CD14-positive monocyte (primary cell): Measurements from ENCODE around the gene ZBTB43. TPM values are rescaled to one million over a fixed set of nuclear protein-coding genes. Genes with fewer than 3 reads are reported as not detected.
A peak's percentile ranks its signal among the peaks of the same experiment; 100 is the strongest.
"Not testable (repeated sequence)": the region's sequence is repeated elsewhere in the genome, so short reads cannot be mapped to it uniquely, and the experiment has no call there.

Experiments
- DNase-seq, 3 donors: peaks; one replicate each; pipeline ENCODE4 v3.0.0-alpha.2; 2011 to 2022
- H2AFZ ChIP-seq: 2 replicates; pipeline ENCODE4 v1.6.0; 2012; ENCODE audit warnings: mild to moderate bottlenecking, low read depth, low read length, inconsistent platforms; ENCODE audit not compliant: insufficient read depth, poor library complexity, severe bottlenecking
- H3K27ac ChIP-seq, 2 donors: 1 replicate in 1 of 2; 2 replicates in 1 of 2; pipeline ENCODE4 v1.5.1; 2012 to 2013; ENCODE audit warnings: low read length in 2 of 2, control low read depth in 1 of 2, inconsistent platforms in 1 of 2, low read depth in 1 of 2, mild to moderate bottlenecking in 1 of 2
- H3K27me3 ChIP-seq, 2 donors: one replicate each; pipeline versions ENCODE4 v1.6.0 to v1.6.1; 2011 to 2013; ENCODE audit warnings: low read length in 2 of 2; ENCODE audit not compliant: control insufficient read depth in 2 of 2, insufficient read depth in 2 of 2
- H3K36me3 ChIP-seq, 2 donors: replicated peaks in 1 of 2; 1 replicate in 1 of 2; 2 replicates in 1 of 2; pipeline versions ENCODE4 v1.5.1 to v1.6.1; 2012 to 2013; ENCODE audit warnings: low read length in 2 of 2, control low read depth in 1 of 2, inconsistent platforms in 1 of 2, mild to moderate bottlenecking in 1 of 2; ENCODE audit not compliant: insufficient read depth in 2 of 2, control insufficient read depth in 1 of 2
- H3K4me1 ChIP-seq, 2 donors: 1 replicate in 1 of 2; 2 replicates in 1 of 2; pipeline versions ENCODE4 v1.5.1 to v1.6.1; 2012 to 2013; ENCODE audit warnings: low read length in 2 of 2, control low read depth in 1 of 2, inconsistent platforms in 1 of 2, mild to moderate bottlenecking in 1 of 2, moderate library complexity in 1 of 2; ENCODE audit not compliant: insufficient read depth in 2 of 2, control insufficient read depth in 1 of 2
- H3K4me2 ChIP-seq: replicated peaks from 2 replicates; pipeline ENCODE3; 2012; ENCODE audit warnings: low read length, moderate library complexity, mild to moderate bottlenecking; ENCODE audit not compliant: poor library complexity, severe bottlenecking; ENCODE audit errors: extremely low read depth
- H3K4me3 ChIP-seq, 3 experiments: fragments of 200-600 bp in 1 of 3; sonication (generic) in 1 of 3; replicated peaks in 1 of 3; 1 replicate in 2 of 3; 2 replicates in 1 of 3; pipeline ENCODE4 v1.5.1; 2011 to 2013; ENCODE audit warnings: low read length in 3 of 3, mild to moderate bottlenecking in 3 of 3, control low read depth in 2 of 3, low read depth in 2 of 3, inconsistent platforms in 1 of 3, moderate library complexity in 1 of 3
- H3K79me2 ChIP-seq: 2 replicates; pipeline ENCODE4 v1.6.0; 2012; ENCODE audit warnings: mild to moderate bottlenecking, control low read depth, inconsistent platforms, low read length, moderate library complexity; ENCODE audit not compliant: insufficient read depth
- H3K9ac ChIP-seq: 2 replicates; pipeline ENCODE4 v1.6.0; 2017; ENCODE audit warnings: low read length, mild to moderate bottlenecking; ENCODE audit not compliant: insufficient read depth, poor library complexity, severe bottlenecking
- H3K9me3 ChIP-seq, 2 donors: replicated peaks in 1 of 2; 1 replicate in 1 of 2; 2 replicates in 1 of 2; pipeline versions ENCODE4 v1.5.1 to v1.6.1; 2012 to 2013; ENCODE audit warnings: low read length in 2 of 2, control low read depth in 1 of 2; ENCODE audit not compliant: control insufficient read depth in 1 of 2, insufficient read depth in 1 of 2
- H4K20me1 ChIP-seq: 2 replicates; pipeline ENCODE4 v1.6.0; 2012; ENCODE audit warnings: mild to moderate bottlenecking, low read length, control low read depth, moderate library complexity; ENCODE audit not compliant: insufficient read depth
- H3K27ac Mint-ChIP-seq, 7 donors: one replicate each; pipeline ENCODE4 v1.8.0; 2020; ENCODE audit warnings: mild to moderate bottlenecking in 7 of 7, mixed read lengths in 7 of 7, moderate library complexity in 6 of 7, inconsistent platforms in 2 of 7
- H3K27me3 Mint-ChIP-seq, 3 donors: one replicate each; pipeline ENCODE4 v1.8.0; 2021 to 2022; ENCODE audit warnings: low read depth in 3 of 3, mild to moderate bottlenecking in 3 of 3, mixed read lengths in 3 of 3, moderate library complexity in 3 of 3, inconsistent platforms in 1 of 3
- H3K36me3 Mint-ChIP-seq, 2 donors: one replicate each; pipeline ENCODE4 v1.8.0; 2020; ENCODE audit warnings: mixed read lengths in 2 of 2, inconsistent platforms in 1 of 2, mild to moderate bottlenecking in 1 of 2
- H3K4me1 Mint-ChIP-seq: one replicate; pipeline ENCODE4 v1.8.0; 2020; ENCODE audit warnings: mild to moderate bottlenecking, mixed read lengths
- H3K4me3 Mint-ChIP-seq, 2 donors: one replicate each; pipeline ENCODE4 v1.8.0; 2020; ENCODE audit warnings: mild to moderate bottlenecking in 2 of 2, mixed read lengths in 2 of 2, moderate library complexity in 1 of 2
- H3K9me3 Mint-ChIP-seq, 7 donors: one replicate each; pipeline ENCODE4 v1.8.0; 2020 to 2022; ENCODE audit warnings: mixed read lengths in 7 of 7, mild to moderate bottlenecking in 6 of 7, moderate library complexity in 6 of 7, inconsistent platforms in 2 of 7
- WGBS: methylation state at CpG from one replicate; pipeline ENCODE4 v1.1.5; 2013; ENCODE audit warnings: missing lambda C conversion rate; ENCODE audit not compliant: insufficient coverage; 5-methylcytosine and 5-hydroxymethylcytosine counted together
- intact Hi-C, 2 donors: fragments of 100-400 bp; cut with micrococcal nuclease; formaldehyde crosslinking; loops; one replicate each; pipeline versions ENCODE4 v1.15.0 to v1.15.1; 2023
- polyA plus RNA-seq, 3 donors: library from polyadenylated mRNA; depleted of rRNA in 1 of 3; unstranded in 2 of 3; stranded (reverse) in 1 of 3; fragments of 300-500 nt in 2 of 3; fragments of >200 nt in 1 of 3; fragmentation: Illumina TruSeq in 2 of 3; gene quantifications; 1 replicate in 2 of 3; 2 replicates in 1 of 3; pipeline ENCODE4 v1.2.3, GENCODE V29; 2012 to 2021
- TF ChIP-seq, protein P1 (sequence below): fragments of 200-600 bp; IDR thresholded peaks from one replicate; pipeline ENCODE4 v1.8.0; 2022; ENCODE audit warnings: antibody characterized with exemption, mild to moderate bottlenecking

ZBTB43 gene
- polyA plus RNA-seq, 3 donors, result 6.1 to 15.9 (median 6.8) TPM

GRCh38 chr9:126806336-126806735 lies 1.5 kb downstream of the ZBTB43 start:
- no peaks in the 10 kb centered on the region for H3K27me3 ChIP-seq
- Mint-ChIP-seq H3K4me3 (peak overlapping the region; percentile 98 to 99), H3K27me3 (peaks cover 1 to 5% (median 2%) of the 10 kb centered on the region in 3 donors), H3K36me3 (peaks cover 28 to 31% of the 10 kb centered on the region in 2 donors), H3K9me3 (peaks cover 0 to 6% (median 0%) of the 10 kb centered on the region in 7 donors), H3K4me1 (peaks cover 37% of the 10 kb centered on the region), H3K27ac (peak overlapping the region; percentile 99 to 100 (median 100))
- DNase-seq, result peak; percentile 46 to 72 (median 72)
- TF ChIP-seq, protein P1, sequence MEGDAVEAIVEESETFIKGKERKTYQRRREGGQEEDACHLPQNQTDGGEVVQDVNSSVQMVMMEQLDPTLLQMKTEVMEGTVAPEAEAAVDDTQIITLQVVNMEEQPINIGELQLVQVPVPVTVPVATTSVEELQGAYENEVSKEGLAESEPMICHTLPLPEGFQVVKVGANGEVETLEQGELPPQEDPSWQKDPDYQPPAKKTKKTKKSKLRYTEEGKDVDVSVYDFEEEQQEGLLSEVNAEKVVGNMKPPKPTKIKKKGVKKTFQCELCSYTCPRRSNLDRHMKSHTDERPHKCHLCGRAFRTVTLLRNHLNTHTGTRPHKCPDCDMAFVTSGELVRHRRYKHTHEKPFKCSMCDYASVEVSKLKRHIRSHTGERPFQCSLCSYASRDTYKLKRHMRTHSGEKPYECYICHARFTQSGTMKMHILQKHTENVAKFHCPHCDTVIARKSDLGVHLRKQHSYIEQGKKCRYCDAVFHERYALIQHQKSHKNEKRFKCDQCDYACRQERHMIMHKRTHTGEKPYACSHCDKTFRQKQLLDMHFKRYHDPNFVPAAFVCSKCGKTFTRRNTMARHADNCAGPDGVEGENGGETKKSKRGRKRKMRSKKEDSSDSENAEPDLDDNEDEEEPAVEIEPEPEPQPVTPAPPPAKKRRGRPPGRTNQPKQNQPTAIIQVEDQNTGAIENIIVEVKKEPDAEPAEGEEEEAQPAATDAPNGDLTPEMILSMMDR, result no peak
- peak overlapping the region in 2 of 3 experiments; percentile 84 to 89 for H3K4me3 ChIP-seq
- H3K9ac ChIP-seq, result peak overlapping the region; percentile 100
- H4K20me1 ChIP-seq, result peaks cover 52% of the 10 kb centered on the region
- H3K79me2 ChIP-seq, result peaks cover 66% of the 10 kb centered on the region
- no peaks in the 10 kb centered on the region for H3K9me3 ChIP-seq
- peak overlapping the region; percentile 80 for H3K4me2 ChIP-seq
- H3K4me1 ChIP-seq, result peaks cover 23 to 41% of the 10 kb centered on the region in 2 donors
- no CpG with 5 or more reads among the region's 2 CpGs for WGBS
- intact Hi-C loops, result loop anchor here in 1 of 2 donors (5.0 kb wide), 1 partner anchor 56 kb away; the partner anchor contains the start of gene ZBTB34
- H2AFZ ChIP-seq, result no peak overlapping the region
- H3K36me3 ChIP-seq, result peaks cover 5 to 23% of the 10 kb centered on the region in 2 donors
- H3K27ac ChIP-seq, result peak overlapping the region; percentile 78 to 99

- WGBS, result 40% methylated on average over 1 of the region's 3 CpGs
- no peak overlapping the region for H2AFZ ChIP-seq
- peaks cover 0 to 3% of the 10 kb centered on the region in 2 donors for H3K9me3 ChIP-seq
- peaks cover 93% of the 10 kb centered on the region for H3K79me2 ChIP-seq
- peaks cover 54 to 55% of the 10 kb centered on the region in 2 donors for H3K36me3 Mint-ChIP-seq
- H3K27me3 ChIP-seq, result no peaks in the 10 kb centered on the region
- peaks cover 77% of the 10 kb centered on the region for H4K20me1 ChIP-seq
- H3K9ac ChIP-seq, result no peak overlapping the region
- intact Hi-C loops, result loop anchor here in 1 of 2 donors (5.0 kb wide), 1 partner anchor 53 kb away; the partner anchor contains the start of gene ZBTB34
- H3K9me3 Mint-ChIP-seq, result peaks cover 0 to 6% (median 5%) of the 10 kb centered on the region in 7 donors
- H3K27ac Mint-ChIP-seq, result no peak overlapping the region
- no peak overlapping the region for H3K4me3 Mint-ChIP-seq
- TF ChIP-seq, protein P1, result no peak
- H3K27me3 Mint-ChIP-seq, result peaks cover 0 to 2% (median 0%) of the 10 kb centered on the region in 3 donors
- H3K36me3 ChIP-seq, result peaks cover 26 to 50% of the 10 kb centered on the region in 2 donors
- peak in 2 of 3 donors; percentile 24 to 42 for DNase-seq
- peak overlapping the region in 1 of 2 donors; percentile 21 for H3K27ac ChIP-seq
- peaks cover 35% of the 10 kb centered on the region for H3K4me1 Mint-ChIP-seq
- H3K4me1 ChIP-seq, result peaks cover 23 to 41% of the 10 kb centered on the region in 2 donors
- no peak overlapping the region for H3K4me3 ChIP-seq
- H3K4me2 ChIP-seq, result no peak overlapping the region
Observed at GRCh38 chr9:126809068-126809467, 4.2 kb downstream of the ZBTB43 start.

GRCh38 chr9:126810221-126810620 lies 5.4 kb downstream of the ZBTB43 start:
- H3K27ac ChIP-seq, H3K27me3 Mint-ChIP-seq, intact Hi-C loops, H3K4me2 ChIP-seq, H2AFZ ChIP-seq, H3K4me3 ChIP-seq, H3K27me3 ChIP-seq, DNase-seq, H3K9ac ChIP-seq: not testable (repeated sequence)
- Mint-ChIP-seq H3K9me3 (peaks cover 8 to 13% (median 10%) of the 10 kb centered on the region in 7 donors), H3K36me3 (peaks cover 58 to 65% of the 10 kb centered on the region in 2 donors), H3K4me1 (peaks cover 27% of the 10 kb centered on the region), H3K27ac (peak overlapping the region in 1 of 7 donors; percentile 12), H3K4me3 (peak overlapping the region in 1 of 2 donors; percentile 31)
- 99% methylated on average over 9 of the region's 12 CpGs for WGBS
- H4K20me1 ChIP-seq, result peaks cover 84% of the 10 kb centered on the region
- peaks cover 28 to 58% of the 10 kb centered on the region in 2 donors for H3K36me3 ChIP-seq
- peaks cover 98% of the 10 kb centered on the region for H3K79me2 ChIP-seq
- peaks cover 7 to 12% of the 10 kb centered on the region in 2 donors for H3K9me3 ChIP-seq
- peaks cover 17 to 36% of the 10 kb centered on the region in 2 donors for H3K4me1 ChIP-seq
